HG03159 (cell line): Measurements from ENCODE around the gene ZHX3.
A peak's percentile ranks its signal among the peaks of the same experiment; 100 is the strongest.

Experiments used
- ATAC-seq: cut with Tn5 transposase; IDR thresholded peaks from one replicate; pipeline ENCODE4 v1.9.1; 2021; ENCODE audit warnings: mild to moderate bottlenecking, moderate library complexity; ENCODE audit not compliant: unreplicated experiment

Gene ZHX3

GRCh38 chr20:41317546-41318270 lies at the start of gene ZHX3:
ZHX3 (minus strand) TSS chr20:41317731; CDS start chr20:41204916, 112,815 bp downstream.
- peak; percentile 95 for ATAC-seq

- no peak for ATAC-seq
Observed at GRCh38 chr20:41367393-41367695, 49.8 kb upstream of the ZHX3 start.

GRCh38 chr20:41366546-41367392 lies 49.2 kb upstream of the ZHX3 start, which contains the start of gene EMILIN3:
EMILIN3 (minus strand) TSS chr20:41366818; CDS start chr20:41366634, 184 bp downstream.
- ATAC-seq: no peak

GRCh38 chr20:41365777-41366545 lies 48.4 kb upstream of the ZHX3 start:
- no peak for ATAC-seq

GRCh38 chr20:41364967-41365765 lies 47.6 kb upstream of the ZHX3 start:
- no peak for ATAC-seq

GRCh38 chr20:41364236-41364855 lies 46.8 kb upstream of the ZHX3 start:
- no peak for ATAC-seq

- ATAC-seq: no peak
Observed at GRCh38 chr20:41363601-41364000, 46.1 kb upstream of the ZHX3 start.

- no peak for ATAC-seq
Observed at GRCh38 chr20:41362748-41363140, 45.2 kb upstream of the ZHX3 start.

GRCh38 chr20:41361757-41362747 lies 44.5 kb upstream of the ZHX3 start:
- ATAC-seq: no peak

- no peak for ATAC-seq
Observed at GRCh38 chr20:41360831-41361756, 43.6 kb upstream of the ZHX3 start.

GRCh38 chr20:41359541-41360011 lies 42.0 kb upstream of the ZHX3 start:
- ATAC-seq: no peak

GRCh38 chr20:41358717-41359116 lies 41.2 kb upstream of the ZHX3 start:
- no peak for ATAC-seq

- no peak for ATAC-seq
Observed at GRCh38 chr20:41358230-41358629, 40.7 kb upstream of the ZHX3 start.

GRCh38 chr20:41357424-41358163 lies 40.1 kb upstream of the ZHX3 start:
- no peak for ATAC-seq

GRCh38 chr20:41356951-41357350 lies 39.4 kb upstream of the ZHX3 start:
- ATAC-seq: no peak

- no peak for ATAC-seq
Observed at GRCh38 chr20:41355598-41356203, 38.2 kb upstream of the ZHX3 start.

- no peak for ATAC-seq
Observed at GRCh38 chr20:41355192-41355591, 37.7 kb upstream of the ZHX3 start.
